HEK293 (cell line): ENCODE measurements around the gene IFT27.

ENCODE experiments used
- CTCF ChIA-PET: fragments of 350-600 bp; formaldehyde crosslinking; extraction: SDS; loops from one replicate; lab custom pipeline; 2021; ENCODE audit warnings: antibody characterized with exemption; lab: Yijun Ruan, JAX
- POLR2A ChIA-PET: fragments of 300-600 bp; formaldehyde crosslinking; extraction: SDS; loops from one replicate; lab custom pipeline; 2020; ENCODE audit warnings: antibody characterized with exemption, inconsistent platforms; lab: Yijun Ruan, JAX
- H3K27ac ChIP-seq: fragments of 200-500 bp; sonication (Bioruptor generic); 2 replicates; pipeline ENCODE4 v1.5.1; 2014; ENCODE audit warnings: low read depth, low read length, control low read depth, inconsistent platforms; ENCODE audit errors: extremely low read depth
- H3K36me3 ChIP-seq, 2 experiments: fragments of 200-500 bp in 1 of 2; sonication (Bioruptor generic) in 1 of 2; 1 replicate in 1 of 2; 2 replicates in 1 of 2; pipeline ENCODE4 v1.5.1; 2014 to 2017; ENCODE audit warnings: inconsistent platforms in 2 of 2, low read length in 2 of 2; ENCODE audit not compliant: control insufficient read depth in 2 of 2, insufficient read depth in 1 of 2
- H3K4me1 ChIP-seq: fragments of 200-500 bp; sonication (Bioruptor generic); 2 replicates; pipeline ENCODE4 v1.5.1; 2014; ENCODE audit warnings: mild to moderate bottlenecking, low read length, inconsistent platforms; ENCODE audit not compliant: control insufficient read depth, insufficient read depth
- H3K4me3 ChIP-seq: 2 replicates; pipeline ENCODE4 v1.5.1; 2011; ENCODE audit warnings: low read depth, mild to moderate bottlenecking, control low read depth, low read length, moderate library complexity
- H3K9me3 ChIP-seq: fragments of 200-500 bp; sonication (Bioruptor generic); 2 replicates; pipeline ENCODE4 v1.5.1; 2014; ENCODE audit warnings: low read depth, low read length, inconsistent platforms; ENCODE audit not compliant: control insufficient read depth, insufficient read depth
- BCL11B ChIP-seq: fragments of 450-650 bp; formaldehyde crosslinking; IDR thresholded peaks from 2 replicates; pipeline ENCODE4 v1.5.1; 2016; ENCODE audit warnings: low read depth, missing biosample characterization, missing genetic modification characterization
- INSM2 ChIP-seq: fragments of 450-650 bp; formaldehyde crosslinking; IDR thresholded peaks from 2 replicates; pipeline ENCODE4 v1.5.1; 2016; ENCODE audit warnings: missing biosample characterization, missing genetic modification characterization
- KLF17 ChIP-seq: fragments of 450-650 bp; formaldehyde crosslinking; IDR thresholded peaks from 2 replicates; pipeline ENCODE4 v1.5.1; 2016; ENCODE audit warnings: missing biosample characterization, missing genetic modification characterization
- REPIN1 ChIP-seq: fragments of 450-650 bp; formaldehyde crosslinking; IDR thresholded peaks from 2 replicates; pipeline ENCODE4 v1.5.1; 2017; ENCODE audit warnings: missing biosample characterization, missing genetic modification characterization, low read depth
- SP7 ChIP-seq: fragments of 450-650 bp; formaldehyde crosslinking; IDR thresholded peaks from 2 replicates; pipeline ENCODE4 v1.5.1; 2016; ENCODE audit warnings: missing biosample characterization, missing genetic modification characterization
- ZBTB10 ChIP-seq: fragments of 450-650 bp; formaldehyde crosslinking; IDR thresholded peaks from 2 replicates; pipeline ENCODE4 v1.5.1; 2016; ENCODE audit warnings: missing biosample characterization, missing genetic modification characterization
- ZBTB44 ChIP-seq: fragments of 450-650 bp; IDR thresholded peaks from 2 replicates; pipeline ENCODE4 v1.5.1; 2018; ENCODE audit warnings: missing biosample characterization, mild to moderate bottlenecking, missing genetic modification characterization
- ZNF112 ChIP-seq: fragments of 450-650 bp; formaldehyde crosslinking; IDR thresholded peaks from 2 replicates; pipeline ENCODE4 v1.5.0; 2017; ENCODE audit warnings: missing biosample characterization, missing genetic modification characterization
- ZNF138 ChIP-seq: fragments of 450-650 bp; formaldehyde crosslinking; IDR thresholded peaks from 2 replicates; pipeline ENCODE4 v1.5.1; 2016; ENCODE audit warnings: missing biosample characterization, missing genetic modification characterization, borderline replicate concordance
- ZNF16 ChIP-seq: fragments of 450-650 bp; formaldehyde crosslinking; IDR thresholded peaks from 2 replicates; pipeline ENCODE4 v1.5.1; 2016; ENCODE audit warnings: low read depth, missing biosample characterization, missing genetic modification characterization
- ZNF202 ChIP-seq: fragments of 450-650 bp; formaldehyde crosslinking; IDR thresholded peaks from 2 replicates; pipeline ENCODE4 v1.5.1; 2016; ENCODE audit warnings: missing biosample characterization, missing genetic modification characterization, borderline replicate concordance
- ZNF311 ChIP-seq: fragments of 450-650 bp; formaldehyde crosslinking; IDR thresholded peaks from 2 replicates; pipeline ENCODE4 v1.5.1; 2017; ENCODE audit warnings: missing biosample characterization, missing genetic modification characterization, borderline replicate concordance
- ZNF433 ChIP-seq: fragments of 450-650 bp; formaldehyde crosslinking; IDR thresholded peaks from 2 replicates; pipeline ENCODE4 v1.5.1; 2016; ENCODE audit warnings: missing biosample characterization, missing genetic modification characterization, low read depth
- ZNF548 ChIP-seq: fragments of 450-650 bp; formaldehyde crosslinking; IDR thresholded peaks from 2 replicates; pipeline ENCODE4 v1.5.1; 2016; ENCODE audit warnings: missing biosample characterization, missing genetic modification characterization
- ZNF555 ChIP-seq: fragments of 450-650 bp; formaldehyde crosslinking; conservative IDR thresholded peaks from 2 replicates; pipeline ENCODE4 v1.5.1; 2017; ENCODE audit warnings: missing biosample characterization, mild to moderate bottlenecking, missing genetic modification characterization, inconsistent platforms
- ZNF658 ChIP-seq: fragments of 450-650 bp; formaldehyde crosslinking; IDR thresholded peaks from 2 replicates; pipeline ENCODE4; 2016; ENCODE audit warnings: missing biosample characterization, missing genetic modification characterization
- ZNF677 ChIP-seq: fragments of 450-650 bp; IDR thresholded peaks from 2 replicates; pipeline ENCODE4 v1.5.0; 2018; ENCODE audit warnings: missing biosample characterization, mild to moderate bottlenecking, missing genetic modification characterization, moderate library complexity
- ZNF776 ChIP-seq: fragments of 450-650 bp; formaldehyde crosslinking; IDR thresholded peaks from 2 replicates; pipeline ENCODE4 v1.5.0; 2017; ENCODE audit warnings: missing biosample characterization, missing genetic modification characterization, borderline replicate concordance
- ZNF785 ChIP-seq: fragments of 450-650 bp; formaldehyde crosslinking; IDR thresholded peaks from 2 replicates; pipeline ENCODE4 v1.5.1; 2016; ENCODE audit warnings: missing biosample characterization, missing genetic modification characterization
- ZNF791 ChIP-seq: fragments of 450-650 bp; formaldehyde crosslinking; IDR thresholded peaks from 2 replicates; pipeline ENCODE4 v1.5.1; 2016; ENCODE audit warnings: missing biosample characterization, missing genetic modification characterization
- ZNF792 ChIP-seq: fragments of 450-650 bp; formaldehyde crosslinking; IDR thresholded peaks from 2 replicates; pipeline ENCODE4 v1.5.1; 2016; ENCODE audit warnings: missing biosample characterization, missing genetic modification characterization
- ZSCAN5A ChIP-seq: fragments of 450-650 bp; formaldehyde crosslinking; IDR thresholded peaks from 2 replicates; pipeline ENCODE4 v1.5.1; 2016; ENCODE audit warnings: missing biosample characterization, missing genetic modification characterization

IFT27 gene

GRCh38 chr22:36740716-36741115 is 35.2 kb downstream of the IFT27 start:
- Histone ChIP-seq H3K27ac (no peak overlapping the region), H3K9me3 (no peaks in the 10 kb centered on the region), H3K36me3 (no peaks in the 10 kb centered on the region), H3K4me1 (no peaks in the 10 kb centered on the region), H3K4me3 (no peak overlapping the region)
- TF ChIP-seq ZNF202 (tag by site-specific recombination) (no peak), ZNF112 (tag by site-specific recombination) (no peak), BCL11B (no peak), ZNF785 (tag by site-specific recombination) (no peak), ZNF658 (no peak)
- POLR2A ChIA-PET = no interaction called here
- CTCF ChIA-PET = interaction anchor here (0.8 to 1.2 kb wide), 2 partner anchors 13 to 33 kb away, joined by 3 to 4 read pairs; no protein-coding TSS in a partner anchor

- Histone ChIP-seq H3K36me3 (no peaks in the 10 kb centered on the region), H3K27ac (no peak overlapping the region), H3K9me3 (no peaks in the 10 kb centered on the region), H3K4me3 (no peak overlapping the region), H3K4me1 (no peaks in the 10 kb centered on the region)
- CTCF ChIA-PET = interaction anchor here (1.0 kb wide), 1 partner anchor 18 kb away, joined by 3 read pairs; no protein-coding TSS in a partner anchor
- peak; percentile 94 for TF ChIP-seq ZNF548 (tag by site-specific recombination)
- no peak for TF ChIP-seq ZNF433 (tag by site-specific recombination)
- POLR2A ChIA-PET = no interaction called here
Measured at GRCh38 chr22:36739185-36739584, 36.7 kb downstream of the IFT27 start.

- Histone ChIP-seq H3K36me3 (no peaks in the 10 kb centered on the region), H3K27ac (no peak overlapping the region), H3K9me3 (no peaks in the 10 kb centered on the region), H3K4me3 (no peak overlapping the region), H3K4me1 (no peaks in the 10 kb centered on the region)
- ChIA-PET POLR2A (no interaction called here), CTCF (interaction anchor here (1.0 kb wide), 1 partner anchor 19 kb away, joined by 3 read pairs; no protein-coding TSS in a partner anchor)
- TF ChIP-seq ZNF555 (tag by site-specific recombination) (no peak), ZNF311 (tag by site-specific recombination) (no peak), ZSCAN5A (tag by site-specific recombination) (no peak), ZNF677 (tag by site-specific recombination) (no peak), ZNF792 (no peak), ZBTB44 (no peak), SP7 (tag by site-specific recombination) (no peak), ZNF138 (tag by site-specific recombination) (no peak), ZNF548 (tag by site-specific recombination) (no peak), INSM2 (tag by site-specific recombination) (no peak), ZNF791 (tag by site-specific recombination) (no peak), ZNF776 (tag by site-specific recombination) (no peak), REPIN1 (tag by site-specific recombination) (no peak), KLF17 (no peak), ZBTB10 (tag by site-specific recombination) (no peak), ZNF16 (tag by site-specific recombination) (no peak)
Measured at GRCh38 chr22:36738416-36739020, 37.4 kb downstream of the IFT27 start.
